ENCODE measurements around the gene USP43.
"Not testable (repeated sequence)": the region's sequence is repeated elsewhere in the genome, so short reads cannot be mapped to it uniquely, and the experiment has no call there.

Gene USP43

GRCh38 chr17:9606453-9606852 lies 38.9 kb upstream of the USP43 start:
- no peak for TF ChIP-seq CTCF (conservative IDR thresholded peaks at IDR 0.05; ENCODE audit: low read depth, low read length)
- no peak overlapping the region for H3K4me2 ChIP-seq
- H3K36me3 ChIP-seq (ENCODE audit: insufficient read depth), result no peaks in the 10 kb centered on the region
- no peak overlapping the region for H3K4me3 ChIP-seq (IDR thresholded peaks at IDR 0.05; ENCODE audit: insufficient read depth, low read depth, low read length)
- H3K4me1 ChIP-seq (ENCODE audit: low read depth, poor library complexity, severe bottlenecking), result no peaks in the 10 kb centered on the region
- H3K9ac ChIP-seq, result no peak overlapping the region
- H3K79me2 ChIP-seq (ENCODE audit: insufficient read depth, low read depth), result no peaks in the 10 kb centered on the region
- no peaks in the 10 kb centered on the region for H3K27me3 ChIP-seq (ENCODE audit: insufficient read depth, low read depth)
- no peaks in the 10 kb centered on the region for H4K20me1 ChIP-seq (ENCODE audit: insufficient read depth)
- no peak overlapping the region for H3K27ac ChIP-seq
- no peak overlapping the region for H2AFZ ChIP-seq (ENCODE audit: low read depth)

- not testable (repeated sequence) for H4K20me1 ChIP-seq (ENCODE audit: insufficient read depth); H3K9ac ChIP-seq; H3K27me3 ChIP-seq (ENCODE audit: insufficient read depth, low read depth); H3K79me2 ChIP-seq (ENCODE audit: insufficient read depth, low read depth); H3K36me3 ChIP-seq (ENCODE audit: insufficient read depth); H3K27ac ChIP-seq; H2AFZ ChIP-seq (ENCODE audit: low read depth); H3K4me3 ChIP-seq (IDR thresholded peaks at IDR 0.05; ENCODE audit: insufficient read depth, low read depth, low read length); H3K4me1 ChIP-seq (ENCODE audit: low read depth, poor library complexity, severe bottlenecking); H3K4me2 ChIP-seq
Observed at GRCh38 chr17:9607058-9607457, 38.3 kb upstream of the USP43 start.

- H3K79me2 ChIP-seq (ENCODE audit: insufficient read depth, low read depth), result no peaks in the 10 kb centered on the region
- H3K27ac ChIP-seq, result no peak overlapping the region
- H3K4me2 ChIP-seq, result no peak overlapping the region
- no peak overlapping the region for H3K4me3 ChIP-seq (IDR thresholded peaks at IDR 0.05; ENCODE audit: insufficient read depth, low read depth, low read length)
- no peaks in the 10 kb centered on the region for H4K20me1 ChIP-seq (ENCODE audit: insufficient read depth)
- H3K36me3 ChIP-seq (ENCODE audit: insufficient read depth), result no peaks in the 10 kb centered on the region
- no peak for TF ChIP-seq CTCF (conservative IDR thresholded peaks at IDR 0.05; ENCODE audit: low read depth, low read length)
- H3K9ac ChIP-seq, result no peak overlapping the region
- H2AFZ ChIP-seq (ENCODE audit: low read depth), result no peak overlapping the region
- no peaks in the 10 kb centered on the region for H3K4me1 ChIP-seq (ENCODE audit: low read depth, poor library complexity, severe bottlenecking)
- H3K27me3 ChIP-seq (ENCODE audit: insufficient read depth, low read depth), result no peaks in the 10 kb centered on the region
Observed at GRCh38 chr17:9611557-9611956, 33.8 kb upstream of the USP43 start.

- H4K20me1 ChIP-seq (ENCODE audit: insufficient read depth), result no peaks in the 10 kb centered on the region
- no peak overlapping the region for H3K4me3 ChIP-seq (IDR thresholded peaks at IDR 0.05; ENCODE audit: insufficient read depth, low read depth, low read length)
- no peaks in the 10 kb centered on the region for H3K4me1 ChIP-seq (ENCODE audit: low read depth, poor library complexity, severe bottlenecking)
- no peak overlapping the region for H2AFZ ChIP-seq (ENCODE audit: low read depth)
- no peak overlapping the region for H3K27ac ChIP-seq
- TF ChIP-seq CTCF (conservative IDR thresholded peaks at IDR 0.05; ENCODE audit: low read depth, low read length), result no peak
- H3K4me2 ChIP-seq, result no peak overlapping the region
- no peak overlapping the region for H3K9ac ChIP-seq
- H3K79me2 ChIP-seq (ENCODE audit: insufficient read depth, low read depth), result no peaks in the 10 kb centered on the region
- H3K36me3 ChIP-seq (ENCODE audit: insufficient read depth), result no peaks in the 10 kb centered on the region
- no peaks in the 10 kb centered on the region for H3K27me3 ChIP-seq (ENCODE audit: insufficient read depth, low read depth)
Observed at GRCh38 chr17:9612006-9612405, 33.3 kb upstream of the USP43 start.

GRCh38 chr17:9615486-9615885 lies 29.8 kb upstream of the USP43 start:
- no peaks in the 10 kb centered on the region for H3K4me1 ChIP-seq (ENCODE audit: low read depth, poor library complexity, severe bottlenecking)
- H4K20me1 ChIP-seq (ENCODE audit: insufficient read depth), result no peaks in the 10 kb centered on the region
- no peaks in the 10 kb centered on the region for H3K27me3 ChIP-seq (ENCODE audit: insufficient read depth, low read depth)
- H3K36me3 ChIP-seq (ENCODE audit: insufficient read depth), result no peaks in the 10 kb centered on the region
- no peak overlapping the region for H3K27ac ChIP-seq
- H3K4me3 ChIP-seq (IDR thresholded peaks at IDR 0.05; ENCODE audit: insufficient read depth, low read depth, low read length), result no peak overlapping the region
- H3K9ac ChIP-seq, result no peak overlapping the region
- H3K79me2 ChIP-seq (ENCODE audit: insufficient read depth, low read depth), result no peaks in the 10 kb centered on the region
- TF ChIP-seq CTCF (conservative IDR thresholded peaks at IDR 0.05; ENCODE audit: low read depth, low read length), result no peak
- H3K4me2 ChIP-seq, result no peak overlapping the region
- no peak overlapping the region for H2AFZ ChIP-seq (ENCODE audit: low read depth)
